HepG2 (cell line): ENCODE results near the gene LGALS3. TPM values are rescaled to one million over a fixed set of nuclear protein-coding genes. Genes with fewer than 3 reads are reported as not detected.
A peak's percentile ranks its signal among the peaks of the same experiment; 100 is the strongest.

Experiments
- ARID3A ChIP-seq: IDR thresholded peaks from 2 replicates; pipeline ENCODE4 v1.6.1; 2012; ENCODE audit warnings: low read depth, low read length, improper control_type of control experiment
- CHD2 ChIP-seq: IDR thresholded peaks from 2 replicates; pipeline ENCODE4 v1.6.1; 2011; ENCODE audit warnings: low read depth, low read length, improper control_type of control experiment
- ETV6 ChIP-seq: sonication (generic); formaldehyde crosslinking; conservative IDR thresholded peaks from 2 replicates; pipeline ENCODE4 v1.4.0; 2020; ENCODE audit warnings: missing genetic modification reagents
- GPN1 ChIP-seq: sonication (generic); formaldehyde crosslinking; IDR thresholded peaks from 2 replicates; pipeline ENCODE4 v1.5.1; 2020; ENCODE audit warnings: missing genetic modification reagents, borderline replicate concordance
- HNRNPUL1 ChIP-seq: fragments of 200-400 bp; formaldehyde crosslinking; IDR thresholded peaks from 2 replicates; pipeline ENCODE4 v1.6.1; 2017; ENCODE audit warnings: low read depth, mild to moderate bottlenecking, low read length, moderate library complexity
- IKZF4 ChIP-seq: sonication (generic); formaldehyde crosslinking; IDR thresholded peaks from 2 replicates; pipeline ENCODE4 v1.5.1; 2020; ENCODE audit warnings: borderline replicate concordance, mild to moderate bottlenecking, low read depth, missing genetic modification reagents; ENCODE audit errors: not compliant biosample characterization
- KMT2A ChIP-seq: sonication (generic); formaldehyde crosslinking; IDR thresholded peaks from 2 replicates; pipeline ENCODE4 v1.4.0; 2020; ENCODE audit warnings: missing genetic modification reagents
- NFRKB ChIP-seq: fragments of 450-650 bp; IDR thresholded peaks from 2 replicates; pipeline ENCODE4 v1.6.1; 2017
- PHF5A ChIP-seq: IDR thresholded peaks from one replicate; pipeline ENCODE4 v1.6.1; 2018; ENCODE audit warnings: low read depth, missing genetic modification reagents; ENCODE audit not compliant: unreplicated experiment
- PPARG ChIP-seq: conservative IDR thresholded peaks from 2 replicates; pipeline ENCODE4 v1.6.1; 2016; ENCODE audit warnings: missing biosample characterization, missing genetic modification reagents
- REL ChIP-seq: sonication (generic); formaldehyde crosslinking; conservative IDR thresholded peaks from 2 replicates; pipeline ENCODE4 v1.8.0; 2022; ENCODE audit warnings: mild to moderate bottlenecking, missing genetic modification reagents, moderate library complexity
- REXO4 ChIP-seq: sonication (generic); formaldehyde crosslinking; IDR thresholded peaks from 2 replicates; pipeline ENCODE4 v1.8.0; 2022; ENCODE audit warnings: missing genetic modification reagents, mild to moderate bottlenecking, borderline replicate concordance
- SAP130 ChIP-seq: IDR thresholded peaks from 2 replicates; pipeline ENCODE4 v1.6.1; 2016; ENCODE audit warnings: low read depth
- TAF1 ChIP-seq: sonication (generic); formaldehyde crosslinking; IDR thresholded peaks from 2 replicates; pipeline ENCODE4 v1.4.0; 2020; ENCODE audit warnings: missing genetic modification reagents
- TFDP2 ChIP-seq: sonication (generic); formaldehyde crosslinking; IDR thresholded peaks from 2 replicates; pipeline ENCODE4 v1.4.0; 2020; ENCODE audit warnings: missing genetic modification reagents
- ZBTB38 ChIP-seq: sonication (generic); formaldehyde crosslinking; IDR thresholded peaks from 2 replicates; pipeline ENCODE4 v1.5.1; 2020; ENCODE audit warnings: mild to moderate bottlenecking, missing genetic modification reagents
- ZMAT5 ChIP-seq: sonication (generic); formaldehyde crosslinking; IDR thresholded peaks from 2 replicates; pipeline ENCODE4 v1.5.0; 2020; ENCODE audit warnings: mild to moderate bottlenecking, low read depth, missing genetic modification reagents, borderline replicate concordance
- ZMYM4 ChIP-seq: sonication (generic); formaldehyde crosslinking; IDR thresholded peaks from 2 replicates; pipeline ENCODE4 v1.8.1; 2023; ENCODE audit warnings: mild to moderate bottlenecking, missing genetic modification reagents
- ZNF276 ChIP-seq: sonication (generic); formaldehyde crosslinking; IDR thresholded peaks from 2 replicates; pipeline ENCODE4 v1.4.0; 2020; ENCODE audit warnings: mild to moderate bottlenecking, low read depth, missing genetic modification reagents
- ZNF296 ChIP-seq: sonication (generic); formaldehyde crosslinking; conservative IDR thresholded peaks from 2 replicates; pipeline ENCODE4 v1.5.0; 2020; ENCODE audit warnings: mild to moderate bottlenecking, missing genetic modification reagents
- ZNF574 ChIP-seq: sonication (generic); formaldehyde crosslinking; IDR thresholded peaks from 2 replicates; pipeline ENCODE4 v1.4.0; 2020; ENCODE audit warnings: missing genetic modification reagents
- ZNF616 ChIP-seq: sonication (generic); formaldehyde crosslinking; IDR thresholded peaks from 2 replicates; pipeline ENCODE4 v1.5.0; 2020; ENCODE audit warnings: low read depth, mild to moderate bottlenecking, missing genetic modification reagents
- polyA plus RNA-seq, 8 experiments: library from polyadenylated mRNA; depleted of rRNA in 3 of 8; stranded (reverse) in 7 of 8; unstranded in 1 of 8; fragments of >200 nt; fragmentation: Illumina TruSeq in 4 of 8; extraction: Trizol in 4 of 8; gene quantifications; 2 replicates each; pipeline versions ENCODE4 v1.2.1 to v1.2.3, GENCODE V29; 2011 to 2016; ENCODE audit warnings: low read depth in 4 of 8, missing spikeins in 1 of 8, mixed read lengths in 1 of 8; ENCODE audit not compliant: insufficient read depth in 1 of 8
- total RNA-seq, 5 experiments: library from RNA; depleted of rRNA; stranded (reverse); fragments of >200 nt; fragmentation: Illumina TruSeq; extraction: Trizol; gene quantifications; 2 replicates each; pipeline ENCODE4 v1.2.3, GENCODE V29; 2016; ENCODE audit warnings: low read depth in 1 of 5

LGALS3 gene
- total and polyA plus RNA-seq, 2 of the 13 experiments (the other 11 are each of a cell fraction or from before 2014, with no cell fraction given) = 5.0 to 97.4 TPM

- TF ChIP-seq REXO4 (CRISPR knock-in tag) (no peak), ZMYM4 (CRISPR knock-in tag) (no peak), ARID3A (0 out of 2 replicates have a peak, but pooled peaks have one; percentile 2), CHD2 (no peak), TFDP2 (CRISPR knock-in tag) (no peak), ZNF616 (CRISPR knock-in tag) (no peak), SAP130 (CRISPR knock-in tag) (0 out of 2 replicates have a peak, but pooled peaks have one; percentile 10), KMT2A (CRISPR knock-in tag) (no peak), IKZF4 (CRISPR knock-in tag) (no peak), PPARG (CRISPR knock-in tag) (0 out of 2 replicates have a peak, but pooled peaks have one; percentile 0), HNRNPUL1 (no peak), PHF5A (no peak), GPN1 (CRISPR knock-in tag) (no peak), ZMAT5 (no peak), ZNF574 (CRISPR knock-in tag) (no peak), ZNF296 (CRISPR knock-in tag) (no peak), NFRKB (no peak), ETV6 (CRISPR knock-in tag) (0 out of 2 replicates have a peak, but pooled peaks have one; percentile 44), ZBTB38 (no peak), TAF1 (CRISPR knock-in tag) (no peak), ZNF276 (CRISPR knock-in tag) (no peak), REL (CRISPR knock-in tag) (no peak)
Measured at GRCh38 chr14:55122440-55122986, 6.5 kb upstream of the LGALS3 start (continued).
